ENCODE data around the gene PXYLP1.

GRCh38 chr3:141248064-141248463 lies 16.4 kb downstream of the PXYLP1 start:
- TF ChIP-seq CTCF (IDR thresholded peaks at IDR 0.05) (no peak), POLR2A (IDR thresholded peaks at IDR 0.05) (no peak)

All from uterus (tissue), 2 donors.